ENCODE data around the gene GAD1.

The GAD1 gene

DNA sequence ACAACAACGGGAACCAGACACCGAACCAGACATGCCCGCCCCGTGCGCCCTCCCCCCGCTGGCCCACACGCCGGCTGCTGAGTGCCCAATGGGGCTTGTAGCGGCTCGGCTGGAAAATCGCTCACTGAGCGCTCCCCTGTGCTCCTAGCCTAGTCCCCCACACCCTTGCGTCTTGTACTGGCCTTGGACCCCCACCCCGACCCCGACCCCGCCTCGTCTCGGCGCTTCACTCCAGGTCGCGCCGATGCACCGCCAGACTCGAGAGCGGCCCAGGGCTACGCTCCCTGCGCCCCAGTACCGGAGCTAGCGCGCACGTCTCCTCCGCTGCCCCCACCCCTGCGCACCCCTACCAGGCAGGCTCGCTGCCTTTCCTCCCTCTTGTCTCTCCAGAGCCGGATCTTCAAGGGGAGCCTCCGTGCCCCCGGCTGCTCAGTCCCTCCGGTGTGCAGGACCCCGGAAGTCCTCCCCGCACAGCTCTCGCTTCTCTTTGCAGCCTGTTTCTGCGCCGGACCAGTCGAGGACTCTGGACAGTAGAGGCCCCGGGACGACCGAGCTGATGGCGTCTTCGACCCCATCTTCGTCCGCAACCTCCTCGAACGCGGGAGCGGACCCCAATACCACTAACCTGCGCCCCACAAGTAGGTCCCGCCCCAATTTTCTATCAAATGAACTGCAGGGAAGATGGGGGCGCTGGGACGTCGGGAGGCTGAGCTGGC is 1.5 kb downstream of the GAD1 start:
- no peak for DNase-seq (ENCODE audit: low spot score)

DNA sequence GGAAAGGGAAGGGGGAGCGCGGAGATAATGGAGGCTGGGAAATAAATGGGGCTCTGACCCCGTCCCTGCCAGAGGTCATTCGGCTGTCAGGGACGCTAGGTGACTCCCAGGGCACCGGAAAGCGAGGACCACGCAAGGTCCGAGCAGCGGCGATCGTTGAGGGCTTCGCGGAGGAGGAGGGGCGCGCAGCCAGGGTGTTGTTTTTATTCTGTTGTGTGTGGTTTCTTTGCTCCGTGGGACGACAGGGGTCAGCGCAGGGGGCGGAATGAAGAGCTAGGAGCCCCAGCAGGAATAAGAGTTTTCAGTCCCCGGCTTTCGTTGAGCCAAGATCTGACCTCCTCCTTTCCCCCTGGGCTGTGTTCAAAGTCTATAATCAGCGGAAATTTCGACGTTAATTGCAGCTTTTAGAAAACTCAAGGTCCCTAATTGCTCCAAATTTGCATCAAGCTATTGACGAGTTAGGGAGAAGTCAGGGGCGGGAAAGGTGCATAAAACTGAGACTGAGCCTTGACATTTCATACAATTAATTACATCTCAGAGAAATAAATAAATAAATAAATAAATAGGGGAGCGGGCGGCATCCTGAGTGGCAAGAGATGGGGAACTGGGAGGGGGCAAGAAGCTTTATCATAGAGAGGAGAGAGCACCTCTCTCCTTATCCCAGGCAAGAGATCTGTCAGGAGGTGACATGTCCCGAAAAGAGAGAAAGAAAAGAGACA is 2.2 kb downstream of the GAD1 start:
- DNase-seq (ENCODE audit: low spot score): no peak

DNA sequence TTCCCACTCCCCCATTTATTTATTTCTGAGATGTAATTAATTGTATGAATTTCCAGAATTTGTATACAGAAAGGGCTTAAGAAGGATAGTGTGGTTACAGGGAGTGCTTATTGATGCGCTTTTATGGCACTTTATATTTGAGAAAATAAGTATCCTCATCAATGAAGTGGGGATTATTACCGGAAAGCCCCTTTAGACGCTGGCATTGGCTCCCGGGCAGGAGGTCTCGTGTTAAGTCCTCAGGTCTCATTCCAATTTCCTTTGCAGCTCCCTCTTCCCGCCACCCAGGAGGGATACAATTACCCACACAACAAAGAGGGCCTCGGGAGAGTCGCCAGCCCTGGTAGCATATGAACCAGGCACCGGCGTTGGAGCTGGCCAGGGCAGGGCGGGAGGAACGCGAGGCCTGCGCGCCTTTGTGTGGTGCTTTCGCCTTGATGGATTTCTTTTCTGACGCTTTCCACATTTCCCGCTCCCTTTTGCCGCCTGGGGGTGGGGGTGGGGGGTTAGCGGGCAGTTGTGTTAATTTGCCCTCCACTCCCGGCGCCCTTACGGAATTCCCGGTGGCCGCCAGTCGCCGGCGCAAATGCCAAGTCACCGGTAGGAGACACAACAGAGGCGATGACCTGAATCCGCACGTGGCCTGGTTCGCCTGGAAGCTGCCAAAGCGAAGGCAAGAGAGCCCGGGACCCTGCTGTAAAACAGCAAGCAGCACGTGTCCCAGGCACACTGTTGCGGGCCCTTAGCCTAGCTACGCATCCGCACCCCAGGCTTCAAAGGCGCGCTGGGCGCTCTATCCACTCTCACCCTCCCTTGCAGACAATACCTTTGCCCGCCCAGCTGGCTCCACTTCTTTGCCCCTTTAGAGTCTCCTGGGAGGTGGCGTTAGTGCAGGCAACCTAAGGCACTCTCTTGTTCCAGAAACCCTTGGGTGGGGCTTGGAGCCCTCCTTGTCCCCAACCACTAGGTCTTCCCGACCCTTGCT is 3.3 kb downstream of the GAD1 start:
- no peak for DNase-seq (ENCODE audit: low spot score)

DNA sequence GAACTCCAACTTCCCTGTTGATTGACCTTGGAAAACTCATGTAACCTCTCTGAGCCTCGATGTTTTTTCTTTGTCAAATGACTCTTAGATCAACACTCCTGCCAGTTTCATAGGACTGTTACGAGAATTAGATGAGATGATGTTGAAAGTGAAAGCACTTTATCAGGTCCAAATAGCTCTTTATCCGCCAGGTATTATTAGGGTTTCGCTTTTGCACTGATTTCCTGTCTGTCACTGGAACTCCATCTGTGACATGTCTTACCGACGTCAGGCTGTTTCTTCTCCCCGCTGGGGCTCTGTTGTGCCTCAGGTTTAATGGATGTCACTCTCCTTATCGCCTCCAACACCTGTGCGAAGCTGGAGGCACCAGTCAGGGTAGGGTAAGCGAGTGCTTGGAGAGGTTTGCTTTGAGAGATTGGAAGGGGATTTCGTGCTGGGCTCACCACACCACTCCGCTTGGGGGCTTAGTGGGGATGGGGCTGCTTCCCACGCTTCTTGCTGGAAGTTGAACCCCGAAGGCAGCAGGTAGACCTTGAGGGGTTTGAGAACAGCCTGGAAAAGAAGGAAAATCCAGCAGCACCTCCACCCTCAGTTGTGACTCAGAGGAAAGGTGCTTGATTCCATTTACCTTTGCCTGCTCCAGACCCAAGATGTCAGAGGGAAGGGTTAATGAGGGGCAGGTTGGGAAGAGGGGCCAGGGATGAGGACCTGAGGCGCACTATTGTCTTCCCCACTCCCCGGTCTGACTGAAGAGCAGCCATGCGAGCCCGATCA is 4.3 kb downstream of the GAD1 start:
- DNase-seq (ENCODE audit: low spot score): no peak

DNA sequence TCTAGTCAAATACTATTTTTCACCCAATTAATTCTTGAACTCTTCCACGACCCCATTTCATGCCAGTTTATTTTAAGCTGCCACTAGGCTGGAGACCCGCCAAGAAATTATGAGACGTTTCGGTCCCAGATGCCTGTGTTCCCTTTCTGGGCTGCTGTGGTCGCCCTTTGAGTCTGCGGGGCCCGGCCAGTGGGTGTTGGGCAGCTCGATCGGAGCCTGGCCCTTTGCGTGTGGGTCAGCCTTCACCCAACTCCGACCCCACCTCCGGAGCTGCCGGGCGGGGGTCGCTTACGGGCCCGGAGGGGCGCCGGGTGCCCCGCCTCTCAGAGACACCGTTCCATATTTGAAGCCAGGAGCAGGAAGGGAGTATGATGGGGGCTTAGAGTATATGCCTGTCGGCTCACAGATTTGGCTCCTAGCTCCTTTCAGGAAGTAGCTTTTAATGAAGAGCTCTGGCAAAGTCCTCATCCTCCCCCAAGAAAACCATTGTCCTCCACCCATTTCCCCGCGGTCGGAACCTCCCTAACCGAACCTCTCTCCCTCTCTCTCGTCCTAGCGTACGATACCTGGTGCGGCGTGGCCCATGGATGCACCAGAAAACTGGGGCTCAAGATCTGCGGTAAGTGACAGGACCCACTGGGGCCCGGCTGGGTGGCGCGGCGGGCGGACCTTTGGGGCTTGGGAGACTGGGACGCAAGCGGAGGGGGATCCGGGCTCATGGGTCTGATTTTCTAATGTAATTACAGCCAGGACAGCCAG is 5.0 kb downstream of the GAD1 start:
- DNase-seq (ENCODE audit: low spot score): no peak

DNA sequence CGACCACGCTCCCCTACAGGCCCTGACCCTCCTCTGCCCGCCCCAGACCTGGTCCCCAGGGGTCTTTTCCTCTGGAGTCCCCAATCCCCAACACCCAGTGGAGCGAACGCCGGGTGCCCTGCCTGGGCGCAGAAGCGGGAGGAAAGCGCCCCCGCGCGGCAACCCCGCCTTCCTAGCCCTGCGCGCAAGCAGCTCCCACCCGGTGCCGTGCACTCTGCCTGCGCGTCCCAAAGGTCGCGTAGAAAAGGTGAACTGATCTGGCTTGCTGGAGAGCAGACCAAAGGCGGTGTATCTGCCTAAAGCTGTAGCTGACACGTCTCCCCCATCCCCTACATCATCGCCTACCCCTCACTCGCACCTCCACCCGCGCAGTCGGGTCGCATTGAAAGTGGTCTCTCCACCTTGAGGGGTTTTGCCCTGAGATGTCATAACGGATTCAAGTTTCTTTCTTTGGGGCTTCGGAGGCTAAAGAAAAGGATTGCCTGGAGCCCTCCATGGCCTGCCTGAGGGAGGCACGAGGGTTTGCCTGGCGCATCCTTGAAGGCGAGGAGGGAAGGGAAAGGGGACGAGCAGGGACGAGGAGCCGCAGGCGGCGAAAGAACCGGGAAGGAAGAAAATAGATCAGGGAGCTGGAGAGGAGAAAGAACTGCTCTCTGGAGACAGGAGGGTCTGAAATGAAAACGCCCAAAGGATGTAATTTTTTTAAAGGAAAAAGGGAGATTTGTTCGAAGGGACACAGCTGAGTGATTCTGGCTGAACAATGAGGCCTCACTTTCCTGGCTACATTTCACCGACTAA is 5.8 kb downstream of the GAD1 start:
- DNase-seq (ENCODE audit: low spot score): no peak

DNA sequence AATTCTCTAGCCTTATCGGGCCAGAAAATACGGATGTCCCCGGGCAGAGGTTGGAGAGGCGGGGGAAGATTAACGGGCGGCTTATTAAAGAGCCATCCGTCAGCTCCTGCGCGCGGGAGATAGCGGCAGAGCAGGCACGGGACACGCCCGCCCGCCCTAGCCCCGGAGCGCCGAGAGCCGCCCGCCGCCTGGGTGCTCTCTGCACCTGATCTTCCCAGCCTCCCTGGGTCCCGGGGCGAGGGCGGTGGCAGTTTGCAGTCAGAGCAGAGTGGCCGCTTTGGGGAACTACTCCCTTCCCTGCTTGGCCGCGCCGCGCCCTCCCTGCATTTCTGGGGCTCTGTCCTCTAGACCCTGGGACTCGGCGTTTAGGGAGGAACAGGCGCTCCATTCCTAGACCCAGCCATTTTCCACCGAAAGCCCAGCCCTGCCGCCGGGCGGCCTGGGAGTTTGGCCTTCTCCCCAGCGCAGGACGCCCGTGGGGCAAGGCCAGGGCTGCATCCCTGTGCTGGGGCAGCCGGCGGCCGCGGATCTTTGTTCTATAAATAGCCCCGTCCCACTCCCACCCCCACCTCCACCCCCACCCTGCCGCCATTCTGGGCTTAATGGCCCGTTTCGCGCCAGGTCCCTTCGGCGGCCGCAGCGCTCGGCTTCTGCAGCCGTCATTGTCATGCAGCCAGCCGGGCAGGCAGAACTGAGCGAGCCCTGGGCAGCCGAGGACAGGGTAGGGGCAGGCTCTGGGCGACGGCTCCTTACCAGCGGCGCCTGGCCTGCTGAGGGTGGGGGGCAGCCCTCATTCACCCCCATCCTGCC is 6.6 kb downstream of the GAD1 start:
- no peak for DNase-seq (ENCODE audit: low spot score)

DNA sequence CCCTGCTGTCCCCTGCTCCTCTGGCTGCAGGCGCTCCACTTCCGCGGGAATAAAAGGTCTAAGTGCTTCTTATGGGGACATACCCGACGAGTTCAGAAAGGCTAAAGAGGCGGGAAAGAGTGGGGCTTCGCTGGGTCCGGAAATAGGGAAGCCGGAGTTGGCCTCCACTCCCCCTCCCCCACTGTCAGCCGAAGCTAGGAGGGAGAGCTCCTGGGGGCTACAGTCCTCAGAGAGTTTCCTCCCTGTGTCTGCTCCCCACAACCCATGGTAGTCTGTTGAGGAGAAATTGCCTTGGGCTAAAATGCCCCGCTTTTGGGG is 7.2 kb downstream of the GAD1 start:
- DNase-seq (ENCODE audit: low spot score): no peak

DNA sequence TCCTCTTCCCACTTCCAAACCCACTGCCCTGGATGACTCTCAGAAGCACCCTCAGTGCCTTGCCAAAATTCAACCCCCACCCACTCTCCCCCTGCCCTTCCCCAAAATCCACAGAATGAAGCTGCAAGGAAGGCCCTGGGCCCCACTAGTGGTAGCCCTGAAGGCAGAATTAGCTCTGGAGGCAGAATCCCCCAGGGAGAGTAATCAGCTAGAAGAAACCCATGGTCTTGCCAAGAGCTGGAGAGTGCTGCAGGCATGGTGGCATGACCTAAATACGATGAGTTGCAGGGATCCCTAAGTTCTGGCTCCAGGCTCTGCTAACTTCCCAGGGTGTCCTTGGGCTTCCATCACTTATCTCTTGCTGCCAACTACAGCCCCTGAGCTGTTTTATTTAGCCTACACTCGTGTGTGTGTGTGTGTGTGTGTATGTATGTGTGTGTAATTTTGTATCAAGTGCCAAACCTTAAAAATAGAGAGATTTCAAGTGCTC is 7.9 kb downstream of the GAD1 start:
- no peak for DNase-seq (ENCODE audit: low spot score)

DNA sequence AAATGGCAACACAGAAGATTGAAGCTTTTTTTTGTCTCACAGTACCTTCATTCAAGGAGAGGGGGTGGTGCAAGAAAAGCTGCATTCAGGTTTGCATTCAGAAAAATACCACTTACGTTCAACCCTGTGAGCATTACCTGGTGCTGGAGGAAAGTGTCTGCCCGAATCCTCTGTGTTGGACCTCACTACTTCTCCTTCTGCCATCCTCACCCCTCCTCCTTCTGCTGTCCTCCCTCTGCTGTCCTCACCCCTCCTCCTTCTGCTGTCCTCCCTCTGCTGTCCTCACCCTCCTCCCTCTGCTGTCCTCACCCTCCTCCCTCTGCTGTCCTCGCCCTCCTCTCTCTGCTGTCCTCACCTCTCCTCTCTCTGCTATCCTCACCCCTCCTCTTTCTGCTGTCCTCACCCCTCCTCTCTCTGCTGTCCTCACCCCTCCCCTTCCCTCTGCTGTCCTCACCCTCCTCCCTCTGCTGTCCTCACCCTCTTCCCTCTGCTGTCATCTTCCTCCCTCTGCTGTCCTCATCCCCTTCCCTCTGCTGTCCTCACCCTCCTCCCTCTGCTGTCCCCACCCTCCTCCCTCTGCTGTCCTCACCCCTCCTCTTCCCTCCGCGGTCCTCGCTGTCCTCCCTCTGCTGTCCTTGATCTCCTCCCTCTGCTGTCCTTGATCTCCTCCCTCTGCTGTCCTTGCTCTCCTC is 11.3 kb downstream of the GAD1 start:
- DNase-seq (ENCODE audit: low spot score): no peak

DNA sequence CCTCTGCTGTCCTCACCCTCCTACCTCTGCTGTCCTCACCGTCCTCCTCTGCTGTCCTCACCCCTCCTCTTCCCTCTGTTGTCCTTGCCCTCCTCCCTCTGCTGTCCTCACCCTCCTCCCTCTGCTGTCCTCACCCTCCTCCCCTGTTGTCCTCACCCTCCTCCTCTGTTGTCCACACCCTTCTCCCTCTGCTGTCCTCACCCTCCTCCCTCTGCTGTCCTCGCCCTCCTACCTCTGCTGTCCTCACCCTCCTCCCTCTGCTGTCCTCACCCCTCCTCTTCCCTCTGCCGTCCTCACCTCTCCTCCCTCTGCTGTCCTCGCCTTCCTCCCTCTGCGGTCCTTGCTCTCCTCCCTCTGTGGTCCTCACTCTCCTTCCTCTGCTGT is 11.8 kb downstream of the GAD1 start:
- DNase-seq (ENCODE audit: low spot score): no peak

DNA sequence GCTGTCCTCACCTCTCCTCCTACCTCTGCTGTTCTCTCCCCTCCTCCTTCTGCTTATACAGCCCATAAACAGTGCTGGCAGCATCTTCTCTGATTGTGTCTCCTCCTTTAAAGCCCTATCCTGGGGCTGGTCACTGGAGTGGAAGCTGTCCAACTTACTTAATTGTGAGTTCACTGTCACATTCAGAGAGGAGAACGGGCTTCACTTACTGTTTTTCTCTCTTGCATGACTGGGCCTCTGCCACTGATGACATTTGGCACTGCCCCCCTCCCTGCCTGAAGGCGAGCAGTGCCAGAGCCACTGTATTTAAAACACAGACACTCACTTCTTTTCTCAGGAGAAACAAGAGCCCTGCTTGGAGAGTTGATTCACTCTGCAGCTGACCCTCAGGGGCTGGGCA is 12.3 kb downstream of the GAD1 start:
- DNase-seq (ENCODE audit: low spot score): no peak

DNA sequence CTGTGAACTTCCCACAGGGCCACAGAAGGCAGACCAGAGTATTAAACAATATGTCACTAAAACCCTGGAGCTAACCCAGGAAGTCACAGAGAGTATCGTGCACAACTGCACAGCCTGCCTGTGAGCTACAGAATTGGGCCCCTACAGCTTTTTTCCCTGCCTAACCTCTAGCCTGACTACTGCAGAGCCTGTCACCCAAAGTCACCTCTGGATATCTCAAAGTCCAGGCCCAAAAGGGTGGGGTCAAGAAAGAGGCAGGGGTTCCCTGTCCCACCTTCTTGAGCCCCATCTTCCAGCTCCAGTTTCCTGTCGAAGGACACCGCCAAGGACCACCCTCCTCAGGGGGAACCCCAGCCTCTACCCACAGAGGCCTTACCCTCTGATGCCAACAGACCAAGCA is 13.5 kb downstream of the GAD1 start:
- no peak for DNase-seq (ENCODE audit: low spot score)

DNA sequence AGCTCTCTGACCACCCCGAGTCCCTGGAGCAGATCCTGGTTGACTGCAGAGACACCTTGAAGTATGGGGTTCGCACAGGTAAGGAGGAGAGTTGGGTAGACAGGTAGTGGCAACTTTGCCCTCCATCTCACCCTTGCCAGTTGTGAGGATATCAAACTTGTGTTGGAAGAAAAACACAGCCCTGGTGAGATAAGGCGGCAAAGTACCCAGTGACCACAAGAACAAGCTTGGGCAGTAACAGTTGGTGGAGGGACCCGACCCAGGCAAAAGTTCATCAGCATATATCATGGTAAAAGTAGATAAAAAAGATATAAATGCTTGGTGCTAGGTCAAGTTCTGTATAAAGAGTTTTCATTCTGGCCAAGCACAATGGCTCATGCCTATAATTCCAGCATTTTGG is 14.4 kb downstream of the GAD1 start:
- no peak for DNase-seq (ENCODE audit: low spot score)

DNA sequence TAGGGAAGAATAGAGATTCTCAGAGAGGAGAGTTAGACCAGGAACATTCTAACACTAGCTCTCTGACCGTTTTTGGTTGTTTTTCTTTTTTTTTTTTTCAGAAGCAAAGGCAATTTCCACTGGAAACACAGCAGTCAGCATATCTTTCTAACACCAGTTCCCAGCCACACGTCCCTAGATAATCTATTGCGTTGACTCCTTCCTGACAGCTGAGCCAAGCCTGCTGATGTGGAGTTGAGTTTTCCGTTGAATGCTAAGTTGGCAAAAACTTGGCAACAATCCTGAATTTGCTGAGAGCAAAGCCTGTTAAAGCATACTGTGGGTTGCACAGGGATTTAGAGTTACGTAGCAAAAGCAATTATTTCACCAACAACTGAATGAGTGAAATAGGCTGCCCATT is 19.3 kb downstream of the GAD1 start:
- no peak for DNase-seq (ENCODE audit: low spot score)

DNA sequence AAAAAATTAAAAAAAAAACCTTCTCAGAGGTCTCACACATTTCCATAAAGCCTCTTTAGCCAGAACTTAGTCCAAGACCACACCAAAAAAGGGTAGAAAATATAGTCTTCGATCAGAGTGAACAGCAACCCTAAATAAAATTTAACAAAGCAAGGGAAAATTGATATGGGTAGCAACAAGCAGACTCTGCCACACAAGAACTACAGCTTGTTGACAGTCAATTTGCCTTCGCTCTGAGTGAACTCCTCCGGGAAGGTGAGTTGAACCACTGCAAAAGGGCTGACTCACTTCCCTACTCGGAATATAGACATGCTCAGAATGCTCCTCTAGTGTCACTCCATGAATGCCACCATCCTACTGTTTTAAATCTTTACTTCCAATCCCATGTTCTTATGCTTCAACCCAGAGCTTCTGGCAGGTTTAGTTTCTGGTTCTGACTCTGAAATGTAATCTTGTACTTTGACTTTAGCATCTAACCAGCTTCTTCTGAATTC is 24.1 kb downstream of the GAD1 start:
- DNase-seq (ENCODE audit: low spot score): no peak

DNA sequence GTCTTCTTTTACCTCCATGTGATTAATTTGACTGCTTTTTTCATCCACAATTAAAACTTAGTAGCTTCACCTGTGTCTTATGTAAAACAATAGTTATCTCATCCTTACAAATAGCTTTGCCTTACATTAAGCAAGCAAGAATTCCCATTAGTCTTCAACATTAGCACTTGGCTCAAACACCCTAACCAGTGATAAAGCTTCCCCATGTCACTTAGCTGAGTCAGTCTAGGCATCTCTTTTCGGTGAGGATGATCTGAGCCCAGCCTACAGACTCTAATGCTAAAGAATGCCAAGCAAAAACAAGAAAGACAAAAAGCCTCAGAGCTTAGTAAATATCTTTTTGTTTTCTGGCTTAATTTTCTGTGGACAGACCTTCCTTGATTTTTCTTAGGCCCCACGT is 26.1 kb downstream of the GAD1 start:
- no peak for DNase-seq (ENCODE audit: low spot score)

DNA sequence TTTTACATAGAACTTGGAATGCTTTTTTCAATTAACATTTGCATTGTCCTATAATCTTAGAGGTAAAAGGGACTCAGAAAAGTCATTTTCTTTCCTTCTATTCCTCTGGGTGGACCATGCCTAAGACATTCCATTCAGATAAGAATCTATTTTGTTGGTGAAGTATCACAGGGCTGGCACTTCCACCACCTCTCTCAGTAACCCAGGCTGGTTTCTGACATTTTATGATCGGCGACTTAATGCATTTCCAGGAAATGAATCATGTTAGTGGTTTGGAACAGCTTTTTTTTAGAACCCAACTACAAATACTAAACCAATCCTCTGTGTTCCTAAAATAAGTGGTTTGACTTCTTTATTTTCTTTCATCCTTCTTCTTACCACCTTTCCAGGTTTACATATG is 27.0 kb downstream of the GAD1 start:
- DNase-seq (ENCODE audit: low spot score): no peak

DNA sequence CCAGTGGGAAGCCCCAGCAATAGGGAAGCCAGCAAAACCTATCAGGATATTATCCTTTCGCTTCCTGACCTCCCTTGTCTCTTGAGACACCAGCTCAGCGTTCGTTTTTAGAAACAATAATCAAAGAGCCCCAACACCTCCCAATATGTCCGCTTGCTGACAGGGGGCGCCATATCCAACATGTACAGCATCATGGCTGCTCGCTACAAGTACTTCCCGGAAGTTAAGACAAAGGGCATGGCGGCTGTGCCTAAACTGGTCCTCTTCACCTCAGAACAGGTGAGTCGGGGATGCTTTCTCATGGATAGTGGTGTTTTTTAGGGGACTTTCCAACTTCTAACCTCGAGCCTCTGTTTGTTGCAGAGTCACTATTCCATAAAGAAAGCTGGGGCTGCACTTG is 28.7 kb downstream of the GAD1 start:
- no peak for DNase-seq (ENCODE audit: low spot score)
